ENCODE results near the gene MMP28.

GRCh38 chr17:35744830-35745229, 50.6 kb downstream of the MMP28 start:
- TF ChIP-seq CTCF (IDR thresholded peaks at IDR 0.05; ENCODE audit: low read length) (no peak), EZH2 (optimal IDR thresholded peaks at IDR 0.05; ENCODE audit: low read depth, low read length) (no peak), EZH2phosphoT487 (IDR thresholded peaks at IDR 0.05; ENCODE audit: low read length) (no peak)
